Activated naive CD4-positive, alpha-beta T cell treated with anti-CD3 and anti-CD28 coated beads, Interleukin-2, amount 50 U/mL, for 24 hours (primary cell): ENCODE measurements around the gene GRIK5.
A peak's percentile ranks its signal among the peaks of the same experiment; 100 is the strongest.

Experiments
- H3K27ac Mint-ChIP-seq: one replicate; pipeline ENCODE4 v1.8.0; 2021; ENCODE audit warnings: mild to moderate bottlenecking, mixed read lengths
- H3K27me3 Mint-ChIP-seq: one replicate; pipeline ENCODE4 v1.8.0; 2021; ENCODE audit warnings: mixed read lengths
- H3K36me3 Mint-ChIP-seq: one replicate; pipeline ENCODE4 v1.8.0; 2021; ENCODE audit warnings: mixed read lengths
- H3K4me1 Mint-ChIP-seq: one replicate; pipeline ENCODE4 v1.8.0; 2021; ENCODE audit warnings: mixed read lengths
- H3K4me3 Mint-ChIP-seq: one replicate; pipeline ENCODE4 v1.8.0; 2021; ENCODE audit warnings: mild to moderate bottlenecking, mixed read lengths
- H3K9me3 Mint-ChIP-seq: one replicate; pipeline ENCODE4 v1.8.0; 2021; ENCODE audit warnings: mixed read lengths

The GRIK5 gene

DNA sequence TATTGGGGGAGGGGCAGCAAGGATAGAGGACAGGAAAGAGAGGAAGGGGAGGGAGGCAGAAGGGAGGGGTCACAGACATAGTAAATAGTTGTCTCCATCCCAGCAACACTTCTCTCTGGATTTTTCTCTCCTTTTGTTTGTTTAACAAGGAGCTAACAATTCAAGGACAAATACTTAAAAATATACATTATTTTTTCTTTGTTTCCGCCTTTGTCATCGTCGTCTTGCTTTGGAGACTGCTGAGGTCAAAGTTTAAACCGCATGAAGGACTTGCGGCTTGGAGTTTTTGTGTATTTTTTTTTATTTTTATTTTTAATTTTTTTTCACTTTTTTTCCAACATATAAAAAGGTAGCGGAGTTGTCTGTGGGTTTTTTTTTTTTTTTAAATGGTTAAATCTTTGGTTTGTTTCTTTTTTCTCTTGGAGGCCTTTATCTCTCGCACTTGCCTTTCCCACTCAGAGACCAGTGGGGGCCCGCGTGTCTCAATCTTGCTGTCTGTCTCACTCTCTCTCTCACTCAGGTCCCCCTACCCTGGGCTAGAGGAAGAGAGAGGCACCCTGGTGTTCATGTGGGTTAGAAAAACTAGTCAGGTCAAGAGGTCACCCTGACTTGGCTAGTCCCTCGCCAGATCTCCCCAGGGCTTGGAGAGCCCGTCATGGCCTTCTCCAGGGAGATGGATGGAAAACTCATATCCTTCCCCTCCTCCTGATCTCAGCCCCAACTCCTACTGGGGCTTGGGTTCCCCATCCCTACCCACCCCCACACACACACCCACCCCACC, 17.0 kb upstream of the GRIK5 start:
- Mint-ChIP-seq H3K9me3 (no peaks in the 10 kb centered on the region), H3K4me3 (no peak overlapping the region), H3K4me1 (peaks cover 34% of the 10 kb centered on the region), H3K36me3 (peaks cover 5% of the 10 kb centered on the region), H3K27me3 (no peaks in the 10 kb centered on the region), H3K27ac (no peak overlapping the region)

DNA sequence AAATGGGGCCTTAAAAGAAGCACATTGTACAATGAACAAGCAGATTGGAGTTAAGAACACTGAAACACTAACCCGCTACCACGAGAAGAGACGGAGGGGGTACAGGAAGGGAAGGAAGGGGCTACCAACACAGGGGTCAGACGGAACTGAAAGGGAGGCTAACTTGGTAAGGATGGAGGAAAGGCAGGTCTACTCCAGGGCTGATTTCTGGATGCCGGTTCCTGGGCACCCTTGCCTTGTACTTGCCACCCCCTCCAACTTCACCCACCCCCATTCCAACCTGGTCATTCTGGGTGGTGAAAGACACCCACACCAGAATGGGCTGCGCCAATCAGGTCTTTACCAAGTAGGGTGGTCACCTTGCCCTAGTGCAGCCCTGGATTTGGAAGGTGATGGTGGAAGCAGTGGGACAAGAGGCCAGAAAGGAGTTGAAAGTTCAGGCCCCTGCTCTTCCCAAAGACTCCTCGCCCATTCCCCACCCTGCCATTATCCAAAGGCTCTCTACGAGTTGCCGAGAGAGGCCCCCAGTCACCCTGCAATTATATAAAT, 16.3 kb upstream of the GRIK5 start:
- Mint-ChIP-seq H3K9me3 (no peaks in the 10 kb centered on the region), H3K27ac (peak overlapping the region; percentile 84), H3K27me3 (no peaks in the 10 kb centered on the region), H3K4me3 (no peak overlapping the region), H3K36me3 (peaks cover 10% of the 10 kb centered on the region), H3K4me1 (peaks cover 41% of the 10 kb centered on the region)

- Mint-ChIP-seq H3K9me3 (no peaks in the 10 kb centered on the region), H3K27me3 (no peaks in the 10 kb centered on the region), H3K36me3 (peaks cover 6% of the 10 kb centered on the region), H3K4me1 (peaks cover 18% of the 10 kb centered on the region), H3K27ac (no peak overlapping the region), H3K4me3 (no peak overlapping the region)
These were observed 13.5 kb upstream of the GRIK5 start for GRCh38 chr19:42083537-42083936.

DNA sequence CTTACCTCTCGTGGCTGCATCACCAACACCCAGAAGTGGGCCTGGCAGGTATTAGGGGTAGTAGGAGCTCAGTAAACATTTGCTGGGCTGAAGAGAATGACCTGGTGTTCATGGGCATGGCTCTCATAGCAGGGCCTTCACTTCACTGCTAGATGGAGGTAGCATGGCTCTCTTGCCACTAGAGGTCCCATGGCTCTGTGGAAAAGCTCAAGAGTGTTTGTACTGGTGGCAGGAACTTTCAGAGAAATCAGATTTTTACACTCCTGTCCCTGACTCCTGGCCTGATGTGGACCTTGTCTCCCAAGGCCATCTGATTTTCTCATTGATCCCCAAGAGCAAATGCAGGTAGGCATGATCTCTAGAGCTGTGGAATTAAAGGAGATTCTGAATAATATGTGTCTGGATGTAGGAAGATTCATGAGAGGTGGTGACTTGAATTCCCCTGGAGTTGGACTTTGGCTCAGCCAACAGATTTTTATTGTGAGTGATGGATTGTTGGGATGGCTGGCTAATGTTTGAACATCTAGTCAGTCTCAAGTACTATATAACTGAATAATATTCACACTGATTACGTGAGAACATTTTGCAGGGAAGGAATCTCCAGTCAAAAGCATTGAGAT, 11.7 kb upstream of the GRIK5 start:
- Mint-ChIP-seq H3K27ac (peak overlapping the region; percentile 42), H3K27me3 (no peaks in the 10 kb centered on the region), H3K4me3 (no peak overlapping the region), H3K4me1 (peaks cover 34% of the 10 kb centered on the region), H3K36me3 (peaks cover 6% of the 10 kb centered on the region), H3K9me3 (no peaks in the 10 kb centered on the region)

DNA sequence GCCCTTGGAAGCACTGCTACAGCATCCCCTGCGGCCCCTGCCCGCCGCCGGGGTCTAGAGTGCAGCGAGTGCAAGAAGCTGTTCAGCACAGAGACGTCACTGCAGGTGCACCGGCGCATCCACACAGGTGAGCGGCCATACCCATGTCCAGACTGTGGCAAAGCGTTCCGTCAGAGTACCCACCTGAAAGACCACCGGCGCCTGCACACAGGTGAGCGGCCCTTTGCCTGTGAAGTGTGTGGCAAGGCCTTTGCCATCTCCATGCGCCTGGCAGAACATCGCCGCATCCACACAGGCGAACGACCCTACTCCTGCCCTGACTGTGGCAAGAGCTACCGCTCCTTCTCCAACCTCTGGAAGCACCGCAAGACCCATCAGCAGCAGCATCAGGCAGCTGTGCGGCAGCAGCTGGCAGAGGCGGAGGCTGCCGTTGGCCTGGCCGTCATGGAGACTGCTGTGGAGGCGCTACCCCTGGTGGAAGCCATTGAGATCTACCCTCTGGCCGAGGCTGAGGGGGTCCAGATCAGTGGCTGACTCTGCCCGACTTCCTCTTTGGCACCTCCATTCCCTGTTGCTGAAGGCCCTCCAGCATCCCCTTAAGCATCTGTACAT, 10.9 kb upstream of the GRIK5 start:
- H3K36me3 Mint-ChIP-seq: peaks cover 6% of the 10 kb centered on the region
- H3K4me3 Mint-ChIP-seq: no peak overlapping the region
- H3K27ac Mint-ChIP-seq: no peak overlapping the region
- H3K9me3 Mint-ChIP-seq: no peaks in the 10 kb centered on the region
- peaks cover 34% of the 10 kb centered on the region for H3K4me1 Mint-ChIP-seq
- no peaks in the 10 kb centered on the region for H3K27me3 Mint-ChIP-seq

DNA sequence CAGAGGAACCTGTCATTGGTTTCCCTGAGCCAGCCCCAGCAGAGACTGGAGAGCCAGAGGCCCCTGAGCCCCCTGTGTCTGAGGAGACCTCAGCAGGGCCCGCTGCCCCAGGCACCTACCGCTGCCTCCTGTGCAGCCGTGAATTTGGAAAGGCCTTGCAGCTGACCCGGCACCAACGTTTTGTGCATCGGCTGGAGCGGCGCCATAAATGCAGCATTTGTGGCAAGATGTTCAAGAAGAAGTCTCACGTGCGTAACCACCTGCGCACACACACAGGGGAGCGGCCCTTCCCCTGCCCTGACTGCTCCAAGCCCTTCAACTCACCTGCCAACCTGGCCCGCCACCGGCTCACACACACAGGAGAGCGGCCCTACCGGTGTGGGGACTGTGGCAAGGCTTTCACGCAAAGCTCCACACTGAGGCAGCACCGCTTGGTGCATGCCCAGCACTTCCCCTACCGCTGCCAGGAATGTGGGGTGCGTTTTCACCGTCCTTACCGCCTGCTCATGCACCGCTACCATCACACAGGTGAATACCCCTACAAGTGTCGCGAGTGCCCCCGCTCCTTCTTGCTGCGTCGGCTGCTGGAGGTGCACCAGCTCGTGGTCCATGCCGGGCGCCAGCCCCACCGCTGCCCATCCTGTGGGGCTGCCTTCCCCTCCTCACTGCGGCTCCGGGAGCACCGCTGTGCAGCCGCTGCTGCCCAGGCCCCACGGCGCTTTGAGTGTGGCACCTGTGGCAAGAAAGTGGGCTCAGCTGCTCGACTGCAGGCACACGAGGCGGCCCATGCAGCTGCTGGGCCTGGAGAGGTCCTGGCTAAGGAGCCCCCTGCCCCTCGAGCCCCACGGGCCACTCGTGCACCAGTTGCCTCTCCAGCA, 10.1 kb upstream of the GRIK5 start:
- Mint-ChIP-seq H3K27me3 (no peaks in the 10 kb centered on the region), H3K36me3 (peaks cover 8% of the 10 kb centered on the region), H3K4me3 (no peak overlapping the region), H3K27ac (no peak overlapping the region), H3K4me1 (peaks cover 40% of the 10 kb centered on the region), H3K9me3 (no peaks in the 10 kb centered on the region)

DNA sequence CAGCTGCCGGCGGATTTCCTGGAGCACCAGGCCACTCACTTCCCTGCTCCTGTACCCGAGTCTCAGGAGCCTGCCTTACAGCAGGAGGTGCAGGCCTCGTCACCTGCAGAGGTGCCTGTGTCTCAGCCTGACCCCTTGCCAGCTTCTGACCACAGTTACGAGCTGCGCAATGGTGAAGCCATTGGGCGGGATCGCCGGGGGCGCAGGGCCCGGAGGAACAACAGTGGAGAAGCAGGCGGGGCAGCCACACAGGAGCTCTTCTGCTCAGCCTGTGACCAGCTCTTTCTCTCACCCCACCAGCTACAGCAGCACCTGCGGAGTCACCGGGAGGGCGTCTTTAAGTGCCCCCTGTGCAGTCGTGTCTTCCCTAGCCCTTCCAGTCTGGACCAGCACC, 9.3 kb upstream of the GRIK5 start:
- Mint-ChIP-seq H3K27ac (no peak overlapping the region), H3K27me3 (no peaks in the 10 kb centered on the region), H3K36me3 (peaks cover 8% of the 10 kb centered on the region), H3K4me1 (peaks cover 45% of the 10 kb centered on the region), H3K9me3 (no peaks in the 10 kb centered on the region), H3K4me3 (no peak overlapping the region)

- H3K36me3 Mint-ChIP-seq: peaks cover 8% of the 10 kb centered on the region
- H3K4me3 Mint-ChIP-seq: peak overlapping the region; percentile 96
- no peaks in the 10 kb centered on the region for H3K27me3 Mint-ChIP-seq
- peaks cover 45% of the 10 kb centered on the region for H3K4me1 Mint-ChIP-seq
- no peaks in the 10 kb centered on the region for H3K9me3 Mint-ChIP-seq
- peak overlapping the region; percentile 14 for H3K27ac Mint-ChIP-seq
These were observed 8.7 kb upstream of the GRIK5 start for GRCh38 chr19:42078538-42079275.

DNA sequence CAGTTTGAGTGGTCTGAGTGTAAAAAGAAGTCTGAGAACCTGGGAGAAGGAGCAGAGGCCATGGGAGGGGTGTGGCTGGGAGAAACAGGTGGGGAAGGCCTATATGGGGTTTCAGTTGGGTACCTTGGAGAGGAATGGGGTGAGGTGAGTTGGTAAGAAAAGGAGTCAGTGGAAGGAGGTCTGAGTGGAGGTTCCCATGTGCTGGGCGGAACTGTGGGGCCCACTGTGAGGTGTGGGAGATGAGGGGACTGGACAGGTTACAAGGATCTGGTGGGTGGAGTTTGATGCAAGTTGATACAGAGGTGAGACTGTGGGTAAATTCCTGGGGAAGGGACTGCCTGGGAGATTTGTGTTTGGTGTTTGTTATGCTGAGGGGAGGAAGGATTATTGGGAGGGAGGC, 8.1 kb upstream of the GRIK5 start:
- H3K4me3 Mint-ChIP-seq: peak overlapping the region; percentile 96
- peaks cover 8% of the 10 kb centered on the region for H3K36me3 Mint-ChIP-seq
- H3K27me3 Mint-ChIP-seq: no peaks in the 10 kb centered on the region
- no peaks in the 10 kb centered on the region for H3K9me3 Mint-ChIP-seq
- peak overlapping the region; percentile 14 for H3K27ac Mint-ChIP-seq
- peaks cover 45% of the 10 kb centered on the region for H3K4me1 Mint-ChIP-seq

DNA sequence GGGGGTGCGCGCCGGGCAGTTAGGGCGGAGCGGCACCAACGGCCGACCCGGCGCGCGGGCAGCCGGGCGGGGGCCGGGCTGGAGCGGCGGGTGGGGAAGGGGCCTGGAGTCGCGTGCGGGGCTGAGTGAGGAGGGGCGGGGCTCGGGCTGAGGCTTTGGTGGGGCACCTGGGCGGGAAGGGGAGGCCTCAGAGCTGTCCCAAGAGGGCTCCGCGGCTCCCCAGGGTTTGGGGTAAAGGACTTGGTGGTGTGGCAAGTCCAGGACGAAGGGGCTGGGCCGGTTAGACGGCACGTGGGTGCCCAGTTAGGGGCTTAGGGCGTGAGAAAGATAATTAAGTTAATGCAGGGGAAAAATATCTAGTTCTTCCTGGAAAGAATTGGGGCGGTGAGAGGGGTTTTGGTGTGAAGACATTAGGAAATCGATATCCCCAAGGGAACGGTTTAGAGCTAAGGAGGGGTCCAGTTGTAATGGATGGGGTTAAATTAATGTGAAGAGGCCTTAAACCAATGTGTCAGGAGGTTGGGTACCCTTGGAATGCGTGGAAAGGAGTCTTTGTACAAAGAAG, 6.5 kb upstream of the GRIK5 start:
- Mint-ChIP-seq H3K4me1 (peaks cover 38% of the 10 kb centered on the region), H3K27me3 (no peaks in the 10 kb centered on the region), H3K36me3 (peaks cover 5% of the 10 kb centered on the region), H3K27ac (peak overlapping the region; percentile 97), H3K9me3 (no peaks in the 10 kb centered on the region), H3K4me3 (peak overlapping the region; percentile 96)

DNA sequence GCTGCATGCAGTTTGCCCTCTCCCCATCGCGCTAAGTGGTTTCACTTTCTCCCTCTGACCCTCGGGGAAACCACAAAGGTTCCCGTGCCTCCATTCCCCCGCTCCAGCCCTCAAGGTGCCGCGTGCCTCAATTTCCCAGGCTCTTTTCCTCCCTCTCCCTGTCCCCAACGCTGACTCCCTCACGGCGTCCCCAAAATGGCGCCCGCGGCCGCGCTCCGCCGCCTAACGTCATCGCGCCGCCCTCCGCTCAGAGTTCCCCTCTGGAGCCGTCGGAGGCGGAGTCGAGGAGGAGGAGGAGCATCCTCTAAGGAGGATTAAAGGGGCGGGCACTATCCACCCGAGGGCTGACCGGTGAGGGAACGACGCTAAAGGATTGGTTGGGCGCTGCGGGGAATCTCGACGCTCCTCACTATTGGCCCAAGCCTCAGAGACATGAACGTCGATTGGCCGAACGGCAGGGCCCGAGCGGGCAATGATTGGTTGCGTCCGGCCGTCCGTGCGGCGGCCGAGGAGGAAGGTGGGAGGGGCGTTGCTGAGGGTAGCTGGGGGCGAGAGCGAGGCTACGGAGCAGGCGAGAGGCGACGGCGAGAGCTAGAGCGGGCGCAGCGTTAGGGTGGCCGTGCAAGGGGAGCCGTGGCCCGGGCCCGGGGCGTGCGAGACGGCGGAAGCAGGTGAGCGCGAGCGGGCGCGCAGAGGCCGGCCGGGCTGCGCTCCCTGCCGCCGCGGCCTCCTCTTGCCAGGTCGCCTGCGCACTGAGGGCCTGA, 5.8 kb upstream of the GRIK5 start, which contains the start of gene ZNF574:
TSS of gene ZNF574 (plus strand) at position 551 of the 764 bp plus-strand sequence. CDS start 2,441 bp downstream, outside the sequence.
- no peaks in the 10 kb centered on the region for H3K9me3 Mint-ChIP-seq
- peak within 1 kb of the TSS; percentile 96 for H3K4me3 Mint-ChIP-seq
- H3K27ac Mint-ChIP-seq: peak within 1 kb of the TSS; percentile 100
- H3K4me1 Mint-ChIP-seq: peaks cover 34% of the 10 kb centered on the region
- H3K27me3 Mint-ChIP-seq: no peaks in the 10 kb centered on the region
- H3K36me3 Mint-ChIP-seq: peaks cover 2% of the 10 kb centered on the region

DNA sequence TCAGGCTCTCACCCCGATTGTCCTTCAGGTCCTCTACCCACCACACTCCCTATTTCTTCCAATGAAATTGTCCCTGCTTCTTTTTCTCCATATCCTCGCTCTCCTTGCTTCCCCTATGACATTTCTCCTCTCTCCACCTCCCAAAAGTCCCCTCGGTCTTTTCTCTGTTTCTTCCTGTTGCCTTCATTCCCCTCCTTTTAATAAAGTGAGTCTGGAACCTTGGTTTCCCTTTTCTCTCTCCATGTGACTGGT, 5.3 kb upstream of the GRIK5 start:
- peaks cover 2% of the 10 kb centered on the region for H3K36me3 Mint-ChIP-seq
- H3K27ac Mint-ChIP-seq: peak overlapping the region; percentile 100
- no peaks in the 10 kb centered on the region for H3K27me3 Mint-ChIP-seq
- no peaks in the 10 kb centered on the region for H3K9me3 Mint-ChIP-seq
- H3K4me1 Mint-ChIP-seq: peaks cover 34% of the 10 kb centered on the region
- H3K4me3 Mint-ChIP-seq: peak overlapping the region; percentile 94

GRCh38 chr19:42074513-42075363, 4.7 kb upstream of the GRIK5 start:
- peak overlapping the region; percentile 94 for H3K4me3 Mint-ChIP-seq
- no peaks in the 10 kb centered on the region for H3K9me3 Mint-ChIP-seq
- no peaks in the 10 kb centered on the region for H3K27me3 Mint-ChIP-seq
- peaks cover 2% of the 10 kb centered on the region for H3K36me3 Mint-ChIP-seq
- H3K4me1 Mint-ChIP-seq: peaks cover 34% of the 10 kb centered on the region
- H3K27ac Mint-ChIP-seq: peak overlapping the region; percentile 100
